GM10248 (cell line): ENCODE data around the gene GGCT.

Source experiments
- CTCF ChIA-PET: fragments of 300-600 bp; sonication (Branson Sonifier 250); formaldehyde crosslinking; extraction: SDS; loops from one replicate; lab custom pipeline; 2021; ENCODE audit warnings: antibody characterized with exemption; lab: Yijun Ruan, JAX
- POLR2A ChIA-PET: fragments of 350-650 bp; sonication (Branson Sonifier 250); formaldehyde crosslinking; extraction: SDS; loops from one replicate; lab custom pipeline; 2020; ENCODE audit warnings: antibody characterized with exemption; lab: Yijun Ruan, JAX
- DNase-seq: peaks from one replicate; pipeline ENCODE4 v3.0.0; 2012; ENCODE audit errors: extremely low spot score
- CTCF ChIP-seq: IDR thresholded peaks from 2 replicates; pipeline ENCODE4 v1.5.1; 2012; ENCODE audit warnings: mild to moderate bottlenecking, low read depth; ENCODE audit errors: extremely low read depth, missing control alignments, control extremely low read depth

GGCT gene

GRCh38 chr7:30467271-30467670 lies 37.4 kb downstream of the GGCT start:
- CTCF ChIA-PET, result no interaction called here
- POLR2A ChIA-PET, result no interaction called here
- DNase-seq, result no peak

GRCh38 chr7:30466266-30466665 lies 38.4 kb downstream of the GGCT start:
- ChIA-PET CTCF (interaction anchor here (0.9 to 2.8 kb wide), 4 partner anchors 8 to 53 kb away, joined by 3 to 8 read pairs (median 4); partner anchors contain the start of gene NOD1), POLR2A (no interaction called here)
- no peak for DNase-seq
- no peak for TF ChIP-seq CTCF

More at GRCh38 chr7:30467271-30467670, 37.4 kb downstream of the GGCT start:
- TF ChIP-seq CTCF, result no peak

GRCh38 chr7:30465811-30466180 lies 38.8 kb downstream of the GGCT start:
- DNase-seq, result no peak
- ChIA-PET POLR2A (interaction anchor here (0.7 kb wide), 1 partner anchor 118 kb away, joined by 3 read pairs; no protein-coding TSS in a partner anchor), CTCF (interaction anchor here (0.9 to 2.8 kb wide), 4 partner anchors 8 to 52 kb away, joined by 3 to 8 read pairs (median 4); partner anchors contain the start of gene NOD1)
- no peak for TF ChIP-seq CTCF

GRCh38 chr7:30465046-30465810 lies 39.4 kb downstream of the GGCT start:
- ChIA-PET CTCF (interaction anchor here (0.8 to 2.8 kb wide), 5 partner anchors 8 to 52 kb away, joined by 3 to 8 read pairs (median 3); partner anchors contain the start of gene NOD1), POLR2A (interaction anchor here (0.7 kb wide), 1 partner anchor 117 kb away, joined by 3 read pairs; no protein-coding TSS in a partner anchor)
- no peak for DNase-seq
- TF ChIP-seq CTCF, result no peak

- CTCF ChIA-PET, result interaction anchor here (0.8 to 2.8 kb wide), 7 partner anchors 7 to 85 kb away, joined by 3 to 8 read pairs (median 3); partner anchors contain the start of gene NOD1
- POLR2A ChIA-PET, result no interaction called here
- DNase-seq, result no peak
- no peak for TF ChIP-seq CTCF
These were observed 40.4 kb downstream of the GGCT start for GRCh38 chr7:30464231-30464671.

GRCh38 chr7:30463405-30464145 lies 41.1 kb downstream of the GGCT start:
- peak; percentile 47 for DNase-seq
- ChIA-PET POLR2A (no interaction called here), CTCF (interaction anchor here (0.9 to 2.8 kb wide), 6 partner anchors 10 to 86 kb away, joined by 3 to 8 read pairs (median 4); partner anchors contain the start of gene NOD1)
- TF ChIP-seq CTCF, result no peak
